Loucy (cell line): ENCODE data around the gene SLC16A10.
A peak's percentile ranks its signal among the peaks of the same experiment; 100 is the strongest.

ENCODE experiments used
- H2AFZ ChIP-seq: fragments of 200-600 bp; sonication (generic); 2 replicates; pipeline ENCODE4 v1.6.0; 2016; ENCODE audit warnings: antibody characterized with exemption, mild to moderate bottlenecking, low read length, moderate library complexity
- H3F3A ChIP-seq: fragments of 200-600 bp; 2 replicates; pipeline ENCODE4 v1.6.0; 2016; ENCODE audit warnings: antibody characterized with exemption, low read depth, mild to moderate bottlenecking
- H3K27me3 ChIP-seq: fragments of 200-600 bp; sonication (generic); 2 replicates; pipeline ENCODE4 v1.6.1; 2014; ENCODE audit warnings: low read length, mild to moderate bottlenecking; ENCODE audit not compliant: insufficient read depth, poor library complexity, severe bottlenecking
- H3K36me3 ChIP-seq: fragments of 200-600 bp; sonication (generic); 2 replicates; pipeline ENCODE4 v1.6.1; 2016; ENCODE audit warnings: low read length; ENCODE audit not compliant: insufficient read depth
- H3K4me1 ChIP-seq: fragments of 200-600 bp; sonication (generic); 2 replicates; pipeline ENCODE4 v1.5.1; 2014; ENCODE audit warnings: low read length, mild to moderate bottlenecking; ENCODE audit not compliant: insufficient read depth, poor library complexity, severe bottlenecking
- H3K4me2 ChIP-seq: fragments of 200-600 bp; sonication (generic); 2 replicates; pipeline ENCODE4 v1.6.0; 2014; ENCODE audit warnings: antibody characterized with exemption, low read length, low read depth, mild to moderate bottlenecking; ENCODE audit not compliant: poor library complexity, severe bottlenecking
- H3K4me3 ChIP-seq: fragments of 200-600 bp; sonication (generic); 2 replicates; pipeline ENCODE4 v1.5.1; 2014; ENCODE audit warnings: low read length, mild to moderate bottlenecking, mixed read lengths; ENCODE audit not compliant: poor library complexity, severe bottlenecking
- H3K79me2 ChIP-seq: fragments of 200-600 bp; sonication (generic); 2 replicates; pipeline ENCODE4 v1.6.1; 2014; ENCODE audit warnings: low read length; ENCODE audit not compliant: insufficient read depth
- H3K9ac ChIP-seq: fragments of 200-600 bp; sonication (generic); 2 replicates; pipeline ENCODE4 v1.6.0; 2014; ENCODE audit warnings: mild to moderate bottlenecking, low read depth, low read length, moderate library complexity; ENCODE audit not compliant: poor library complexity, severe bottlenecking
- H3K9me2 ChIP-seq: fragments of 200-600 bp; sonication (generic); replicated peaks from 2 replicates; pipeline ENCODE4 v1.6.1; 2016; ENCODE audit warnings: low read depth, low read length, mixed read lengths
- H3K9me3 ChIP-seq: fragments of 200-600 bp; sonication (generic); 2 replicates; pipeline ENCODE4 v1.6.1; 2014; ENCODE audit warnings: mild to moderate bottlenecking, antibody characterized with exemption, low read length, low read depth; ENCODE audit not compliant: insufficient read depth
- H4K20me1 ChIP-seq: fragments of 200-600 bp; sonication (generic); 2 replicates; pipeline ENCODE4 v1.6.0; 2014; ENCODE audit warnings: antibody characterized with exemption, low read length, mild to moderate bottlenecking; ENCODE audit not compliant: insufficient read depth, poor library complexity, severe bottlenecking
- CTCF ChIP-seq: fragments of 200-600 bp; sonication (generic); conservative IDR thresholded peaks from 2 replicates; pipeline ENCODE4 v1.5.1; 2014; ENCODE audit warnings: mild to moderate bottlenecking, antibody characterized with exemption, low read length
- EZH2phosphoT487 ChIP-seq: fragments of 200-600 bp; IDR thresholded peaks from 2 replicates; pipeline ENCODE4 v1.6.1; 2018; ENCODE audit warnings: antibody characterized with exemption, mild to moderate bottlenecking, moderate library complexity, borderline replicate concordance

The SLC16A10 gene

DNA sequence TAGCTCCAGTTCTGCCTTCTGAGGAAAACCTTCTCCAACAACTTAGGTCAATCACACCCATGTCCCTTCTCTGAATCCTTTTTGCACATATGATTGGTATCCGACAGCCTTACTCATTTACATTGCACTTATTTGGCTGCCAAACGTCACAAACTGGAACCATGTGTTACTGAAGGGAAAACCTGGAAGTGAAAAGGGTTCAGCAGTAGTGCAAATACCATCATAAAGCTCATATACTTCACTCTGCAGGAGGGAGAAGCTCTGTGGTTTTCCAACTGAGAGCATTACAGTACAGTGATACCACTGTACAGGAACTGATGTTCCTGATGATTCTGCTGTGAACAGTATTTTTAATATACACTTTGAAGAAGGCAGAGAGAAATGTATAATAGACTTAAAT is 87.8 kb downstream of the SLC16A10 start:
- peaks cover 33% of the 10 kb centered on the region for H3K36me3 ChIP-seq
- TF ChIP-seq EZH2phosphoT487 (no peak), CTCF (no peak)
- peaks cover 12% of the 10 kb centered on the region; the same call in 1 of the 2 replicates for H3K79me2 ChIP-seq
- H3K4me2 ChIP-seq, result peak overlapping the region; percentile 42
- no peak overlapping the region for H3K4me3 ChIP-seq
- no peak overlapping the region for H2AFZ ChIP-seq
- H4K20me1 ChIP-seq, result no peaks in the 10 kb centered on the region
- no peak overlapping the region for H3K9ac ChIP-seq
- no peaks in the 10 kb centered on the region for H3K27me3 ChIP-seq
- no peaks in the 10 kb centered on the region for H3K9me3 ChIP-seq
- no peaks in the 10 kb centered on the region; the same call in 1 of the 2 replicates for H3F3A ChIP-seq
- no peaks in the 10 kb centered on the region for H3K9me2 ChIP-seq
- peaks cover 30% of the 10 kb centered on the region for H3K4me1 ChIP-seq

DNA sequence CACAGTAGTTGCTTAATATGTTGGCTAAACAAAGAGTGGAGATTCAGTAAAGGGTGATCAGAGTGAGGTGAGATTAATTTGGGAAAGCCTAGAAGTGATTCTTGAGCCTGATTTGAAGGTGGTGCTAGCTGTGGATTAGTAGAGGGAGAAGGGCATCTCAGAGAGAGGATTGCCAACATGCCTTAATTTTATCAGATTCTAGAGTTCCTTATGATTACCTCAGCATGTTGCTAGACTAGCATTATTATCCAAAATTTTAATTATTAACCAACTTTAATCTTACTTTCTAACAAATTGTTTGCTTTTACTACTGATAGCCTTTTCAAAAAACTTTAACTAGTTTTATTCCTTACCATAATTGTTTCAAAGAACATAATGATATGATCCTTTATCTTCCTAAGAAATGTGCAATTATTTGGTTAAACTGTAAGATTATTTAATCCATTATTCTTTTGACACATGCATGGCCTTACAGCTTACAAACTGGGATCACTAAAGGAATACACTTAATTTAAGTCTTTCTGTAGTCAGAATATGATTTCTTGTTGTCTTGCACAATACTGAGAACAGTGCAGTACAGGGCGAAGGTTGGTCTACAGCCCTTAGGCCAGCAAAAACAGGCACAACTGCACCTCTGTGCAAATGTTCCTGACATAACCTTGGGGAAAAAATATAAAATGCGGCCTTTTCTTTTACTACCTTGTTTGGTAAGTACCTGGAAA is 88.9 kb downstream of the SLC16A10 start:
- TF ChIP-seq EZH2phosphoT487 (no peak), CTCF (no peak)

DNA sequence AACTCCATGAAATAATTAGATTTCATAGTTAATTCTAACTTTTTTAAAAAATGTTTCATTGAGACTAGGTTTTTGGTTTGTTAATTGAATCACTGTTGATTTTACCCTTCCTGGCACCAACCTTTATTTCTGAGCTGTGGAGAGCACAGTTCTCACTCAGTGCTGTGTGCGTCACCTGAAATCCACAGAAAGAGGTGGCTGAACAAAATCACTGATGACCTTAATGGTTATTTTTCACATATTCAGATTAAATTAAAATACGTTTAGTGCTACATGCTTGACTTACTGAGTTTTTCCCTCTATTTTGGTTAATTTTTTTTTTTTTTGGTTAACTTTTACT is 89.4 kb downstream of the SLC16A10 start:
- Histone ChIP-seq H4K20me1 (no peaks in the 10 kb centered on the region), H3K27me3 (no peaks in the 10 kb centered on the region)

More for the DNA sequence above, 88.9 kb downstream of the SLC16A10 start:
- H3K4me2 ChIP-seq, result no peak overlapping the region
- H2AFZ ChIP-seq, result no peak overlapping the region
- H3K79me2 ChIP-seq, result peaks cover 7% of the 10 kb centered on the region; the same call in 1 of the 2 replicates
- H3K9me2 ChIP-seq, result no peaks in the 10 kb centered on the region
- no peak overlapping the region for H3K4me3 ChIP-seq
- peaks cover 37% of the 10 kb centered on the region for H3K36me3 ChIP-seq
- H3K27me3 ChIP-seq, result no peaks in the 10 kb centered on the region
- H4K20me1 ChIP-seq, result no peaks in the 10 kb centered on the region
- peaks cover 30% of the 10 kb centered on the region for H3K4me1 ChIP-seq
- H3F3A ChIP-seq, result no peaks in the 10 kb centered on the region; the same call in 1 of the 2 replicates
- no peaks in the 10 kb centered on the region for H3K9me3 ChIP-seq
- H3K9ac ChIP-seq, result no peak overlapping the region

More for the DNA sequence above, 89.4 kb downstream of the SLC16A10 start:
- Histone ChIP-seq H2AFZ (no peak overlapping the region), H3F3A (no peaks in the 10 kb centered on the region; the same call in 1 of the 2 replicates), H3K79me2 (peaks cover 6% of the 10 kb centered on the region; the same call in 1 of the 2 replicates), H3K36me3 (peaks cover 37% of the 10 kb centered on the region), H3K9me3 (no peaks in the 10 kb centered on the region), H3K4me3 (no peak overlapping the region), H3K4me1 (peaks cover 28% of the 10 kb centered on the region), H3K9me2 (no peaks in the 10 kb centered on the region), H3K9ac (no peak overlapping the region), H3K4me2 (no peak overlapping the region)
- no peak for TF ChIP-seq CTCF
- TF ChIP-seq EZH2phosphoT487, result no peak
